HG03064 (cell line): Measurements from ENCODE around the gene EXD2.
"Not testable (repeated sequence)": the region's sequence is repeated elsewhere in the genome, so short reads cannot be mapped to it uniquely, and the experiment has no call there.

Source experiments
- ATAC-seq: cut with Tn5 transposase; IDR thresholded peaks from one replicate; pipeline ENCODE4 v1.9.1; 2021; ENCODE audit warnings: low read depth; ENCODE audit not compliant: unreplicated experiment

Gene EXD2

GRCh38 chr14:69275331-69275730 lies 84.0 kb downstream of the EXD2 start:
- ATAC-seq, result no peak

- not testable (repeated sequence) for ATAC-seq
Observed at GRCh38 chr14:69277356-69277755, 86.1 kb downstream of the EXD2 start.

- no peak for ATAC-seq
Observed at GRCh38 chr14:69280746-69281291, 89.5 kb downstream of the EXD2 start.

- ATAC-seq, result no peak
Observed at GRCh38 chr14:69281450-69282169, 90.3 kb downstream of the EXD2 start.

- no peak for ATAC-seq
Observed at GRCh38 chr14:69282448-69282847, 91.2 kb downstream of the EXD2 start.

- ATAC-seq, result no peak
Observed at GRCh38 chr14:69284170-69284569, 92.9 kb downstream of the EXD2 start.

GRCh38 chr14:69285661-69286255 lies 94.5 kb downstream of the EXD2 start:
- no peak for ATAC-seq

GRCh38 chr14:69287098-69288010 lies 96.1 kb downstream of the EXD2 start:
- no peak for ATAC-seq

GRCh38 chr14:69288011-69288771 lies 96.9 kb downstream of the EXD2 start:
- no peak for ATAC-seq

- ATAC-seq, result no peak
Observed at GRCh38 chr14:69288956-69289705, 97.8 kb downstream of the EXD2 start.

GRCh38 chr14:69289811-69290520 lies 98.7 kb downstream of the EXD2 start:
- ATAC-seq, result no peak

GRCh38 chr14:69290881-69291280 lies 99.6 kb downstream of the EXD2 start:
- ATAC-seq, result not testable (repeated sequence)

- no peak for ATAC-seq
Observed at GRCh38 chr14:69291396-69291795, 100.1 kb downstream of the EXD2 start.

GRCh38 chr14:69291891-69292561 lies 100.7 kb downstream of the EXD2 start:
- ATAC-seq, result no peak
